AG10803 (cell line): ENCODE measurements around the gene NLRC3.

Experiments
- DNase-seq: peaks from one replicate; pipeline ENCODE4 v3.0.0; 2010; ENCODE audit warnings: low read depth
- H3K4me3 ChIP-seq: 2 replicates; pipeline ENCODE4 v1.5.1; 2011; ENCODE audit warnings: mild to moderate bottlenecking, low read length, control low read depth
- CTCF ChIP-seq: conservative IDR thresholded peaks from 2 replicates; pipeline ENCODE4 v1.5.1; 2011; ENCODE audit warnings: mild to moderate bottlenecking, low read length, control low read depth, inconsistent platforms

The NLRC3 gene

GRCh38 chr16:3584412-3584811, 7.2 kb upstream of the NLRC3 start:
- H3K4me3 ChIP-seq = no peak overlapping the region
- TF ChIP-seq CTCF = no peak

GRCh38 chr16:3583303-3584038, 6.3 kb upstream of the NLRC3 start:
- no peak for TF ChIP-seq CTCF
- no peak for DNase-seq
- no peak overlapping the region for H3K4me3 ChIP-seq

More at GRCh38 chr16:3584412-3584811, 7.2 kb upstream of the NLRC3 start:
- DNase-seq = no peak

GRCh38 chr16:3582276-3583165, 5.3 kb upstream of the NLRC3 start:
- DNase-seq = no peak
- TF ChIP-seq CTCF = no peak
- no peak overlapping the region for H3K4me3 ChIP-seq

GRCh38 chr16:3581392-3581791, 4.2 kb upstream of the NLRC3 start:
- no peak for TF ChIP-seq CTCF
- no peak for DNase-seq
- no peak overlapping the region for H3K4me3 ChIP-seq

- no peak for TF ChIP-seq CTCF
- no peak overlapping the region for H3K4me3 ChIP-seq
- DNase-seq = peak; percentile 31
Measured at GRCh38 chr16:3580686-3581085, 3.5 kb upstream of the NLRC3 start.

GRCh38 chr16:3580251-3580651, 3.0 kb upstream of the NLRC3 start:
- no peak for TF ChIP-seq CTCF
- peak; percentile 12 for DNase-seq
- no peak overlapping the region for H3K4me3 ChIP-seq
